ENCODE data around the gene CCDC86. TPM values are rescaled to one million over a fixed set of nuclear protein-coding genes. Genes with fewer than 3 reads are reported as not detected.

The CCDC86 gene
- total RNA-seq, 4 donors from 2014 or later, result 11.5 to 30.5 (median 17.3) TPM

GRCh38 chr11:60895687-60896086 is 53.8 kb downstream of the CCDC86 start:
- TF ChIP-seq, protein P1, sequence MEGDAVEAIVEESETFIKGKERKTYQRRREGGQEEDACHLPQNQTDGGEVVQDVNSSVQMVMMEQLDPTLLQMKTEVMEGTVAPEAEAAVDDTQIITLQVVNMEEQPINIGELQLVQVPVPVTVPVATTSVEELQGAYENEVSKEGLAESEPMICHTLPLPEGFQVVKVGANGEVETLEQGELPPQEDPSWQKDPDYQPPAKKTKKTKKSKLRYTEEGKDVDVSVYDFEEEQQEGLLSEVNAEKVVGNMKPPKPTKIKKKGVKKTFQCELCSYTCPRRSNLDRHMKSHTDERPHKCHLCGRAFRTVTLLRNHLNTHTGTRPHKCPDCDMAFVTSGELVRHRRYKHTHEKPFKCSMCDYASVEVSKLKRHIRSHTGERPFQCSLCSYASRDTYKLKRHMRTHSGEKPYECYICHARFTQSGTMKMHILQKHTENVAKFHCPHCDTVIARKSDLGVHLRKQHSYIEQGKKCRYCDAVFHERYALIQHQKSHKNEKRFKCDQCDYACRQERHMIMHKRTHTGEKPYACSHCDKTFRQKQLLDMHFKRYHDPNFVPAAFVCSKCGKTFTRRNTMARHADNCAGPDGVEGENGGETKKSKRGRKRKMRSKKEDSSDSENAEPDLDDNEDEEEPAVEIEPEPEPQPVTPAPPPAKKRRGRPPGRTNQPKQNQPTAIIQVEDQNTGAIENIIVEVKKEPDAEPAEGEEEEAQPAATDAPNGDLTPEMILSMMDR (IDR thresholded peaks at IDR 0.05; ENCODE audit: low read depth), result no peak

DNA sequence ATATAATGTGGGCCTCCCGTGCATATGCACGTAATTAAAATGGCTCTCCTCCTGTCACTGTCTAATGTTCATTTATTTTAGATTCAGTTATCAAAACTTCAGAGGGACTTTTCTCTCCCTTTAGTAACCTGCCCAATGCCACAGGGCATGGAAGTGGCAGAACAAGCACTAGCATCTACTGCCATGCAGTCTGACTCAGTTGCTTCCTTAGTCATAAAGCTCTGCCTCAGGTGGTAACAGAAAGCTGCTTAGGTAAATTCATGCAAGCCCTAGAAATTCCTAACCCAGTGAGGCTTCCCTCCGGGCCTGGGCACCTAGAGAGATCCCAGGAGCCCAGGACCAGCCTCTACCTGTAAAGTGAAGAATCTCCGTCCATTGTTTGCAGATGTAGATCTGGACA is 55.6 kb downstream of the CCDC86 start:
- TF ChIP-seq, protein P1 (IDR thresholded peaks at IDR 0.05; ENCODE audit: low read depth), result no peak

GRCh38 chr11:60899046-60899936 is 57.4 kb downstream of the CCDC86 start:
- TF ChIP-seq, protein P1 (IDR thresholded peaks at IDR 0.05; ENCODE audit: low read depth), result no peak

DNA sequence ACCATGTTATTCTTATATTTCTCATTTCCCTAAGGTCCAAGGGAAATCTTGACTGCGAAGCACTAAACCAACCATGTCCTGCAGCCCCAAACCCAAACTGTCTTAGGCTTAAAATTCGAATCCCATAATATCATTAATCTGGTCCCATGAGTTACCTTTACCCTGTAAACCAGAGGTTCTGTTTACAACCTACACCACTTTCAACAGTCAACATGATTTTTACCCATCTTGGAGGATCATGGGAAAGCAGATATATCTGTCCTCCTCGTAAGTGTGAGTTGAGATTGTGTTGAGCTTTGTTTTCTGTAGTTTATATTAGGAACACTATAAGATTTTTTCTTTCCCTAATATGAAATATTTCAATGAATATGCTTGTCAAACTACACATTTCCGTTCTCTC is 58.1 kb downstream of the CCDC86 start:
- TF ChIP-seq, protein P1 (IDR thresholded peaks at IDR 0.05; ENCODE audit: low read depth), result no peak

Other genes starting within 250 kb of the CCDC86 start
- not detected for gene MS4A8, start 142.5 kb upstream of the CCDC86 start, total RNA-seq
- not detected for gene MS4A18, start 117.4 kb upstream of the CCDC86 start, total RNA-seq
- not detected for gene MS4A15, start 85.2 kb upstream of the CCDC86 start, total RNA-seq
- gene MS4A10, start 56.8 kb upstream of the CCDC86 start, total RNA-seq, result not detected
- gene PTGDR2, start 13.8 kb downstream of the CCDC86 start, total RNA-seq, result 1 to 10 TPM in 1 of 4 donors, under 1 TPM in 2, not detected in 1; 0.49 to 1.7 (median 0.66) TPM
- 1 to 10 TPM in 2 of 4 donors, under 1 TPM in 1, not detected in 1; 0.34 to 10.0 (median 1.5) TPM for gene ZP1, start 25.4 kb downstream of the CCDC86 start, total RNA-seq
- 10 to 100 TPM; 24.3 to 43.2 (median 36.5) TPM for gene PRPF19, start 64.5 kb downstream of the CCDC86 start, total RNA-seq
- gene TMEM109, start 72.0 kb downstream of the CCDC86 start, total RNA-seq, result 100 to 1,000 TPM in 2 of 4 donors, 10 to 100 TPM in 2; 90.1 to 148 (median 111) TPM
- 1 to 10 TPM in 3 of 4 donors, under 1 TPM in 1; 0.51 to 3.0 (median 1.3) TPM for gene TMEM132A, start 82.3 kb downstream of the CCDC86 start, total RNA-seq
- 10 to 100 TPM; 13.5 to 57.6 (median 24.2) TPM for gene SLC15A3, start 110.1 kb downstream of the CCDC86 start, total RNA-seq
- 1 to 10 TPM in 2 of 4 donors, under 1 TPM in 2; 0.33 to 4.0 (median 1.1) TPM for gene CD6, start 129.6 kb downstream of the CCDC86 start, total RNA-seq

All from subcutaneous adipose tissue (tissue), 4 donors.